Hepatocyte (in vitro differentiated cells): ENCODE data around the gene EFR3B.

Experiments used
- CTCF ChIP-seq: fragments of 200-600 bp; sonication (generic); IDR thresholded peaks from 2 replicates; pipeline ENCODE4 v1.5.1; 2016; ENCODE audit warnings: antibody characterized with exemption, mild to moderate bottlenecking; ENCODE audit not compliant: poor library complexity
- EZH2 ChIP-seq: fragments of 200-600 bp; sonication (generic); IDR thresholded peaks from 2 replicates; pipeline ENCODE4 v1.6.1; 2016; ENCODE audit warnings: antibody characterized with exemption, mild to moderate bottlenecking, borderline replicate concordance

GRCh38 chr2:25169073-25169470, 127.2 kb downstream of the EFR3B start:
- TF ChIP-seq CTCF = no peak
- no peak for TF ChIP-seq EZH2
